NCI-H2196 (cell line): ENCODE data around the gene SMO.
"Not testable (repeated sequence)": the region's sequence is repeated elsewhere in the genome, so short reads cannot be mapped to it uniquely, and the experiment has no call there.

Source experiments
- DNase-seq: peaks from one replicate; lab custom pipeline; 2025; ENCODE audit not compliant: unreplicated experiment; lab: John Stamatoyannopoulos, UW

SMO gene

GRCh38 chr7:129231666-129232065 is 43.2 kb downstream of the SMO start:
- DNase-seq: no peak

- no peak for DNase-seq
These were observed 50.1 kb downstream of the SMO start for GRCh38 chr7:129238546-129238945.

GRCh38 chr7:129240119-129240820 is 51.8 kb downstream of the SMO start:
- no peak for DNase-seq

- DNase-seq: no peak
These were observed 55.8 kb downstream of the SMO start for GRCh38 chr7:129244220-129244619.

DNA sequence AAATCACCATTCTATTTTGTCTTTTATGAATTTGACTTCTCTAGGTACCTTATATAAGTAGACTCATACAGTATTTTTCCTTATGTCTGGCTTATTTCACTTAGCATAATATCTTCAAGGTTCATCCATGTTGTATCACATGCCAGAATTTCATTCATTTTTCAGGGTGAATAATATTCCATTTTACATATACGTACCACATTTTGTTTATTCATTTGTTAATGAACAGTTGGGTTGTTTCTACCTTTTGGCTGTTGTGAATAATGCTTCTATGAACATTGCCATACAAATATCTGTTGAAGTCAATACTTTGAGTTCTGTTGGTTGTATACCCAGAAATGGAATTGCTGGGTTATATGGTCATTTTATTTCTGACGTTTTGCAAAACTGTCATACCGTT is 57.1 kb downstream of the SMO start:
- DNase-seq: no peak

- DNase-seq: no peak
These were observed 58.7 kb downstream of the SMO start for GRCh38 chr7:129247087-129247486.

DNA sequence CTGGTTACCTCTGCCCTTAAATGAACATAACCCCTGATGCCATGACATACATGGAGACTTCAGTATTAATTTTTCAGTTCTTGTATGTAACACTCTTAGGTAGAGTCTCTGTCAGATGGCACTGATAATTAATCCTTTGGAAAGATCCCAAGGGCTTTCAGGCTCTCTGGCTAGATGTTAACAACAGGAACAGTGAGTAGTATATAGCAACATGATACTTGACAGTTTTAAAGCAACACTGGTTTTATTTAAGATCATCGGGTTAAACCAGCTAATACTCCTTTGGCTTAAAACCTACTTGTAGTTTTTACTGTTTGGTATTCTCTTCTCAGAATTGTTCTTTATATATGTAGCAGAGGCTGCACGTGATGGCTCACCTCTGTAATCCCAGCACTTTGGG is 63.7 kb downstream of the SMO start:
- DNase-seq: peak; percentile 21

- DNase-seq: not testable (repeated sequence)
These were observed 64.2 kb downstream of the SMO start for GRCh38 chr7:129252603-129253002.

GRCh38 chr7:129255800-129256199 is 67.4 kb downstream of the SMO start:
- no peak for DNase-seq

GRCh38 chr7:129256221-129256620 is 67.8 kb downstream of the SMO start:
- no peak for DNase-seq

- no peak for DNase-seq
These were observed 68.7 kb downstream of the SMO start for GRCh38 chr7:129257168-129257567.

DNA sequence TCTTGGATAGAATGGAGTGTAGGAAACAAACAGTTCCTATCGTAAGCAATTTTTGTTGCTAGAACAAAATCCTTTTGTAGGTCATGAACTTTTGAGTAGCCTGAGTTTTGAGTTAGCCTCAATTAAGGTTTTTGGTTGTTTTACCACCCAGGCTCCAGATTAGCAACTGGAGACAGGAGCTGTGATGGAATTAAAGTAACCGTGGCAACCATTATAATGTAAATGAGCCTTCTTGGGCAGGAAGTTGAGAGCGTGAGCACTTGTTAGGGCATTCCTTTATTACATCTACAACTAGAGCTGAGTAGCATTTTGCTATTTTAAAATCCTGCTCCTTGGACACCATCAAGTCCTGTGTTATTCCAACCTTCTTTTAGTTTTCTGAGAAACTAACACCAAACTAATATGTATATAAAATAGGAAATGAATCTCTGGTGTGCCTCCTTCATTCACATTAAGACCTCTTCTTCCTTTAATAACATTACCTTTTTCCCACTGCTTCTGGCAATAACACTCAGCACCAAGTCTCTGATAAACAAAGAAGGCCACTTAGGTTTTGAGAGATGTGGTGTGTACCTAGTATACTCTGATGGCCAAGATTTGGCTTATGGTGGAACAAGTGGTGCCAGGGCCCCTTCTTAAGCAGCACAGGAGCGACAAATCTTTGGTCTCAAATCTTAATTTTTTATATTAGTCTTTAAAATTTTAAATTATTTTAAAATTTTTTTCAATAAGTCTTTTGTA is 70.4 kb downstream of the SMO start:
- DNase-seq: peak; percentile 6

GRCh38 chr7:129262324-129262723 is 73.9 kb downstream of the SMO start:
- DNase-seq: no peak
